Superior temporal gyrus (tissue), 1 donor: ENCODE measurements around the gene MCM9.

Experiments used
- DNase-seq: peaks from one replicate; pipeline ENCODE4 v3.0.0-alpha.2; 2016; ENCODE audit errors: extremely low spot score

The MCM9 gene

DNA sequence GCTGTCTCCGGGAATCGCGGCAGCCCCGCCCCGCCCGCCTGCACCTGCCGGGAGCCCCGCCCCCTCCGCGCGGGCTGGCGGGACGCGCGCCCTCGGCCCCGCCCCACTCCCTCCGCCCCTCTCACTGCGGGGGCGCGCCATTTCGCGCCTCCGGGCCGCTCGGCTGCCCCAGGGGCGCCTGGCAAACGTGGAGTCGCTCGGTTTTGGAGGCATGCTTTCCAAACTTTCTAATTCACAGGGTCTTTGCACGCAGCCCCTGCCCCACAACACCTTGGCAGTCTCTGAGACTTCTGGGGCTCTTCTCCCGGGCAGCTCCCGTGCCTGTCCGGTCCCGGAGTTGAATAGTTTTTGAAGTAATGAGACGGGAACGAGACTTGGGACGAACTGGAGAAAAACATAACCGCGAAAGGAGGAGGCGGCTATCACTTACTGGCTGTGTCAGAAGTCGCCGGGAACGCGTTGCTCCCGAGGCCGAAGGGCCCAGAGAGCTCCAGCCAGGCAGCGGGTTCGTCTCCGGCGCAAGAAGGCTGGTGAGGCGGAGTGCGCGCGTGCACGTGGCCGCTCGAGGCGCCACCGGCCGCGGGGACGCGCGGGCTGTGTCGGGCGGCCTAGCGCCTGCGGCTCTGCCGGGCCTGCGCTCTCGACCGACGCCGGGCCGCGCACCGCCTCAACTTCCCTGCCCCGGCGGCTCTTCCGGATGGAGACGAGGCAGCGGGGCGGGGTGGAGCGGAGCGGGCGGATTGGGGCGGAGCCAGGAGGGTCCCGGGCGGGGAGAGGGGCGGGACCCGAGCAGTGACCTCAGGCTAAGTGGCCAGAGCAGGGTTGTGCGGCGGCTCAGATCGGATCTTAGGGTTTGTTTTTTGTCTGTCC is at the start of gene MCM9:
TSS of gene MCM9 (minus strand) at position 699 of the 870 bp plus-strand sequence. CDS start 3,436 bp downstream, outside the sequence.
- DNase-seq = peak; percentile 87

DNA sequence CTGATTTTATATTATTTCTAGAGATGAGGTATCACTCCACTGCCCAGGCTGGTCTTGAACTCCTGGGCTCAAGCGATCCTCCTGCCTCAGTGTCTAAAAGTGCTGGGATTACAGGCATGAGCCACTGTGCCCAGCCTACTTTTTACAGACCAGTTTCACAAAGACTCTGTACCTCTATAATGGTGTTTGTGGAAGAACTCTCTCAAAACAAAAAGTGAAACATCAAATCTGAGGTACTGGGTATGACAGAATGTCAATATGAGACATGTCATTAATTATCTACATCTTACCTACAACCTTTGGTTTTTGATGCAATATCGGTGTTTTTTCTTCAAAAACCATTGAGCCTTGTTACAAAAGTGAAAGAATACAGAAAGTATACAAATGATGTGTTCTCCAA is 49.4 kb upstream of the MCM9 start:
- no peak for DNase-seq

- DNase-seq = no peak
Observed at GRCh38 chr6:118982575-118982911, 47.6 kb upstream of the MCM9 start.

DNA sequence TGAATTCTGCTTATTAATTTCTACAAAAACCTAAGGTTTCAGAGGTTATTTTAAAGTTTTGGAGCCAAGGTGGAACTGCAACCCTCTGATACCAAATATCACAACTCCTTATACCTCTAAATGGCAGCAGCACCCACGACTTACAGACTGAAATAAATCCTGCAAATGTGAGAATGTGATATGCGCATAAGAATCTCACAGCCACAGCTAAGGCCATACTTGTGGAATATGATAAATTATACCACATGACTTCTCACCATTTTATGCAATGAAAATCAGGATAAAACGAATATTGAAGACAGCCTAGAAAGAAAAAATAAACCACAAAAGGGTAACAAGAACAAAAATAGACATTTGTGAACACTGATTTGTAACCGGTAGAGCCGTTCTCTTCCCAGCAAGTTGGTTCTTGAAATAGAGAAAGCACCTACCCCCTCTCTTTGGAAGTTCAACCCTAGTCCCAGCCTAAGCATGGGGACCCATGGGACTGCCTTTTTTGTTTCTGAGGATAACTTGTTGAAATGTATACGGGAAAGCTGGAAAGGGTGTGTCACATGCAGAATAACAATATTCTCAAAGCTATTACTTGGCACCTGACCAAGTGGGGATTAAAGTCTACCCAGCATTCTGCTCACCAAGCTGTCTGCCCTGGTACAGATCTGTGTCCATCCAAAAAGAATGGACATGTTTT is 47.1 kb upstream of the MCM9 start:
- no peak for DNase-seq

- DNase-seq = no peak
Observed at GRCh38 chr6:118980063-118980462, 45.1 kb upstream of the MCM9 start.

DNA sequence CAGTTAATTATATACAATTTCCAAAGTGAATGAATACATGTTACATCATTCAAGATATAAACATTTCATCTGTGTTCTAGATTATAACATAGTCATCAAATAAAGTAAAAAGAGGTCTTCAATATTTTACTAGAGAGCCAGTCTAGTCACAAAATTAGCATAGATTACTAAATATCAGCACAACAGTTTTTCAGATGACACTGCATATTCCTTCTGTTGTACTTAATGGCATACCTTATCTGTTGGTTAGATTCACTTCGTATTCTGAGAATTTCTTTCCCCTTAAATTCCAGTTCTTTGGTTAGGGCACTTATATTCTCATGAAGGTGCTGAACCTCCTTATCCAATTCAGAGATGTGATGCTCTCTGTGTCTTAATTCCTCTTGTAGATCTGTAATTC is 39.8 kb upstream of the MCM9 start:
- DNase-seq = no peak

DNA sequence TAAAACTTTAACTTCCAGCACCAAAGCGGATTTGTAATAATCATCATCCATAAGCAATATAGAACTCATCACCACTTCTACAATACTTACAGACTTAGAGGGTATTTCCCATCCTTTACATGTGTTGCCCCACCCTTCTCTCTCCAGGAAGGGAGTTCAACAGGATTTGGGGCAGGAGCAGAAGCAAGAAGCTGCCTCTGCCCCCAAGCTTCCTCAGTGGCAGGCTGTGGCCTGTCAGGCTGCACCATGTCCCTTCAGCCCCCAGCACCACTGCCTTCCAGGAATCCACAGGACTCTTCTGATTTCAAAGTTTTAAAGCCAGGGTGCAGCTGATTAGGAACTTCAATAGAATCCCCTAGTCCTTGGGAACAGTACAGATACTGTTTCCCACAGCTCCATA is 36.7 kb upstream of the MCM9 start:
- DNase-seq = no peak

DNA sequence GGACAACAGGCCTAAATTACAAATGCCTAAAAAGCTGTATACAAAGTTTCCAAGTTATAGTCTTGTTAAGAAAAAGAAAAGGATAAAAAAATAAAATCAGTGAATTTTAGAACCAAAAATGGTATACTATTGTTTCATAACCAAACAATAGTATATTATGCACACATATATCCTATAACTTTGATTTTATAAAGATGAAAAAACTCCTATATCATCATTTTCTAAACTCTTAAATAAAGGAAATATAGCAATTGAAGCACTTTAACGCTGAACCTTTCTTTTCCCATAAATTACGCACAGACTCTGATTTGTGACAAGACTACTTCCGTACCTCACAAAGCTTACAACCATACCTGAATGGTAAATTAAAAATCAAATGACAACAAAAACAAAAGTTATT is 35.9 kb upstream of the MCM9 start:
- DNase-seq = no peak

DNA sequence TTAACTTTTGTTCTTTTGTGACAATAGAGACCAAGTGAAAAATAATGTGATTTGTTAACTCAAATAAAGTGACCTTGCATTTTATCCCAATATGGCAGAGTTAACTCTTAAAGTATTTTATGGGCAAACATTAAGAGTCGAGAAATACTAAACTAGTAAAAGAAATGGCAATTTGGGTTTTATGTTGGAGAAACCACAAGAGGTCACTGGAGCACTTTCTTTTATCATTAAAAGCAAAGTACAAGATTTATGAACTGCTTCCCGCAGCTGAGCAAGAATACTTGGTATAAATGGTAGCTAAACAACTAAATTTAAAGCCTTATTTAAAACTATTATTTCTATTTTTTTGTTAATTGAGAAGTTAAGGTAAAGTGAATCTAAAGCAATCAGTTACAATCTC is 33.5 kb upstream of the MCM9 start:
- peak; percentile 79 for DNase-seq

DNA sequence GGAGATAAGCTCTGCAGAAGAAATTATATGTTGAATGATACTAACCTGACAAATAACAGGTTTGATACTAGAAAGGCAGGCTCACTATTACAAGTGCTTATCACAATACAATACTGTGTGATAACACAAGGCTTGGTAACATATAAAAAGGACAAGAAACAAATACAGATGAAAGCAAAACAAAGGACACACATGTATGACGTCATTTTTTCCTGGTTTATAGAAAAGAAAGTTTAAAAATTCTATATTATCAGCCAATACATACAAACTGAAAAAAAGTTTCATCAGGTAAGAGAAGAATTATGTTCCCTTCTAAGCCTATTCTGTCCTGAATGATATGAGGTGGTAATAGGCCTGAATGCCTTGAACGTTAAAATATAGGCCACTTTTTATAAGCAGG is 32.3 kb upstream of the MCM9 start:
- DNase-seq = no peak

DNA sequence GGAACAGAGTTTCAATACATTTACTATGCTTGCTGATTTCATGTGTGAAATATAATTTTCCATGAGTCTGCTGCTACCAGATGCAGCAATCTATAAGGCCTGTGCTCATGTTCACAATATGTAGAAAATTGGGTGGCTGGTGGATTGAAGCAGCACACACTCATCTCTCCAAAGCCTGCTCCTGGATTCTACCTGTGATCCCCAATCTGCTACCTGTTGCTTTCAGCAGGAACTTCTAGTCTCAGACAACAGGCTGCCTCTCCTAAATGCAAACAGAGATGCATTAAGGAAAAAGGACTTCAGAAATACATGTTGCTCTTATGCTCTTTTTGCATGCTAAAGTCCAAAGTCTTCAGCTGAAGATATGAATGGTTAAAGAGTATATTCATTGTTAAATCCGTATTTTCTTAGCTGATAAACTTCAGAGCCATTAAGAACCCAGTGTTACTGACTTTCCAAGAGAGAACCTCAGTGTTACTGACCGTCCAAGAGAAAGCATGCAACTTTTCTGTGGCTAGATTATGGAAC is 30.9 kb upstream of the MCM9 start:
- DNase-seq = no peak

DNA sequence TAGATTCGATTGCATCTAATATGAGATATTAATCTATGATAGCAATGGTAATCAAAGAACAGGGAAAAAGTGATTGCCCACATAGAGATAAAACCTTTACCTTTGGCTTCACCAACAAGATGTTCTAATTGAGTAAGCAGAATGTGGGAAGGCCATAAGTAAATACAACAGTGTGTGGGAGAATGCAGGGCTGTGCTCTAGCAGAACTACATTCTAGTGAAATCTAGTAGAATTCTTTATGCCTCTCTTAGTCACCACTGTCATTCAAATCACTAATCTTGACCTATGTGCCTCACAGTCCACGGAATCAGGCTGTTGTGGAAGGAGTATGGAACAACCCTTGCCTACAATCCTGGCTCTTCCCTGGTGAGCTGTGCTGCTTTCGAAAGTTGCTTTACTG is 30.4 kb upstream of the MCM9 start:
- DNase-seq = no peak

DNA sequence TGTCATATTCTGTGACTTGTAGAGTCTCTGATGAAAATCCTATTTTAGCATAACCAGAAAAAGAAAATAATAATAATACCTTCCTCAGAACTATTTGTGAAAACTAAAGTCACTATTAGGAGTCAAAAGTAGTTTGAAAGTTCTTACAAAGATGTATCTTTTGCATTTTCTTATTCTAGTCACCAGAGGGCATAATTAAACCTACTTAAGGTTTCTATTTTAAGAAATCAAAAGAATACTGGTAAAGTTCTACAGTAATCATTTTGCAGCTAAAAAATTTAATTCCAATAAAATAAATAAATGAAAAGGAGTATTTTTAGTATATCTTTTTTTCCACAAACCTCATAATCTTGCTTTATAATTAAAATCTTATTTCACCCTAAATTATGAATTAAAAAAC is 28.0 kb upstream of the MCM9 start:
- DNase-seq = no peak

- DNase-seq = no peak
Observed at GRCh38 chr6:118959903-118960302, 24.9 kb upstream of the MCM9 start.

GRCh38 chr6:118953391-118953790 is 18.4 kb upstream of the MCM9 start:
- no peak for DNase-seq

DNA sequence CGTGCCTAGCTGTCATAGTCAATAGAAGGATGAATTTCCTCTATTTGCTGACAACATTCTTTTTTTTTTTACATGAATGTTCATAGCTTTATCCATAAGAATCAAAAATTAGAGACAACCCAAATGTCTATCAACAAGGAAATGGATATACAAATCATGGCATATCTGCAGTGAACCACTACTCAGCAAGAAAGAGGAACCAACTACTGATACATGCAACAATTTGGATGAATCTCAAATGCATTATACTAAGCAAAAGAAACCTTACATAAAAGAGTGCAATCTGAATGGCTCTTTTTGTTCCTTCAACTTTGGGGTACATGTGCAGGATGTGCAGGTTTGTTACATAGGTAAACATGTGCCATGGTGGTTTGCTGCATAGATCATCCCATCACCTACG is 17.7 kb upstream of the MCM9 start:
- DNase-seq = no peak

GRCh38 chr6:118945217-118945616 is 10.3 kb upstream of the MCM9 start:
- no peak for DNase-seq

DNA sequence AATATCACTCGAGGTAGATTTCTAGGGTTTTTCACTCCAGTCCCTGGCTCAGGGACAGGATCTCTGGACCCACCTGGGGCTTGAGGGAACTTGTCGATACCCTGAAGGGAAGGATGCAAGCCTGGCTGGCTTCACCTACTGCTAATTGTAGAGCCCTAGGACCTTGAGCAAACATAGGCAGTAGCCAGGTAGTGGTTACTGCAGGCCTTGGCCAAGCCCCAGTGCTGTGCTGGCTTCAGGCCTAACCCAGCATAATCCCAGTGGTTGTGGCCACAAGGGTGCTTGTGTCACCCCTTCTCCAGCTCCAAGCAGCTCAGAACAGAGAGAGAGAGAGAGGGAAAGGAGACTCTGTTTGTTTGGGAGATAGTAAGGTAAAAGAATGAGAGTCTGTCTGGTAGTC is 5.8 kb upstream of the MCM9 start:
- no peak for DNase-seq

GRCh38 chr6:118939683-118940082 is 4.7 kb upstream of the MCM9 start:
- DNase-seq = no peak

DNA sequence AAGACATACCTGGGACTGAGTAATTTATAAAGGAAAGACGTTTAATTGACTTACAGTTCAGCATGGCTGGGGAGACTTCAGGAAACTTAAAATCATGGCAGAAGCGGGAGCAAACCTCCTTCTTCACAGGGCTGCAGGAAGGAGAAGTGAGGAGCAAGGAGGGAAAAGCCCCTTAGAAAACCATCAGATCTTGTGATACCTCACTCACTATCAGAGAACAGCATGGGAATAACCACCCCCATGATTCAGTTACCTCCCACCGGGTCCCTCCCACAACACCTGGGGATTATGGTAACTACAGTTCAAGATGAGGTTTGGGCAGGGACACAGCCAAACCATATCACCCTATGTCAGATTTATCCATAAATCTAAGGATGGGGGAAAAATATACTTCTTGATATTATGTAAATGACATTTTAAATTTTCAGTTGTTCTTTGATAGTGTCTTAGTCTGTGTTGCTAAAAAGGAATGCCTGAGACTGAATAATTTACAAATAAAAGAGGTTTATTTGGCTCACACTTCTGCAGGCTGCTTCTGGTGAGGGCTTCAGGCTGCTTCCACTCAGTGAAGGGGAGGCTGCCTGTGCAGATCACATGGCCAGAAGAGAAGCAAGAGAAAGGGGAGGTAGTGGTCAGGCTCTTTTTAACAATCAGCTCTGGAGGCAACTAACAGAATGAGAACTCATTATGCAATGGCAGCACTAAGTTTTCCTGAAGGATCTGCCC is 1.2 kb upstream of the MCM9 start:
- DNase-seq = no peak

DNA sequence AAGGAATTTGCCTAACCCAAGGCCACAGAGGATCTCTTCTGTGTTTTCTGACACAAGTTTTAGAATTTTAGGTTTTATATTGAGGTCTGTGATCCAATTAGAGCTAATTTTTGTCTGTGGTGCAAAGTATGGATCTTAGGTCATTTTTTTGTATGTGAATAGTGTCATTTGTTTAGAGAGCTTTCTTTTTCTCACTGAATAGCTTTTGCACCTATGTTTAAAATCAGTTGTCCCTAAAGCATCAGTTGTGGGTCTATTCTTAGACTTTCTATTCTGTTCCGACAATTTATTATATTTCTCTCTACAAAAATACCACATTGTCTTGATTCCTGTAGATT is 341 bp upstream of the MCM9 start:
- no peak for DNase-seq

GRCh38 chr6:118933855-118934460 is 1.0 kb downstream of the MCM9 start:
- DNase-seq = no peak
